ENCODE data around the gene GOLGA6D.
"Not testable (repeated sequence)": the region's sequence is repeated elsewhere in the genome, so short reads cannot be mapped to it uniquely, and the experiment has no call there.

- TF ChIP-seq CTCF, EZH2phosphoT487 (IDR thresholded peaks at IDR 0.05; ENCODE audit: low read length): not testable (repeated sequence)
Observed at GRCh38 chr15:75343953-75344352, 61.3 kb downstream of the GOLGA6D start.

Data from MM.1S (cell line).